GM19372 (cell line): ENCODE data around the gene KIF19.
"Not testable (repeated sequence)": the region's sequence is repeated elsewhere in the genome, so short reads cannot be mapped to it uniquely, and the experiment has no call there.

Experiments
- ATAC-seq: cut with Tn5 transposase; IDR thresholded peaks from one replicate; pipeline ENCODE4 v1.9.1; 2021; ENCODE audit warnings: mild to moderate bottlenecking, low read depth, moderate library complexity; ENCODE audit not compliant: unreplicated experiment

The KIF19 gene

DNA sequence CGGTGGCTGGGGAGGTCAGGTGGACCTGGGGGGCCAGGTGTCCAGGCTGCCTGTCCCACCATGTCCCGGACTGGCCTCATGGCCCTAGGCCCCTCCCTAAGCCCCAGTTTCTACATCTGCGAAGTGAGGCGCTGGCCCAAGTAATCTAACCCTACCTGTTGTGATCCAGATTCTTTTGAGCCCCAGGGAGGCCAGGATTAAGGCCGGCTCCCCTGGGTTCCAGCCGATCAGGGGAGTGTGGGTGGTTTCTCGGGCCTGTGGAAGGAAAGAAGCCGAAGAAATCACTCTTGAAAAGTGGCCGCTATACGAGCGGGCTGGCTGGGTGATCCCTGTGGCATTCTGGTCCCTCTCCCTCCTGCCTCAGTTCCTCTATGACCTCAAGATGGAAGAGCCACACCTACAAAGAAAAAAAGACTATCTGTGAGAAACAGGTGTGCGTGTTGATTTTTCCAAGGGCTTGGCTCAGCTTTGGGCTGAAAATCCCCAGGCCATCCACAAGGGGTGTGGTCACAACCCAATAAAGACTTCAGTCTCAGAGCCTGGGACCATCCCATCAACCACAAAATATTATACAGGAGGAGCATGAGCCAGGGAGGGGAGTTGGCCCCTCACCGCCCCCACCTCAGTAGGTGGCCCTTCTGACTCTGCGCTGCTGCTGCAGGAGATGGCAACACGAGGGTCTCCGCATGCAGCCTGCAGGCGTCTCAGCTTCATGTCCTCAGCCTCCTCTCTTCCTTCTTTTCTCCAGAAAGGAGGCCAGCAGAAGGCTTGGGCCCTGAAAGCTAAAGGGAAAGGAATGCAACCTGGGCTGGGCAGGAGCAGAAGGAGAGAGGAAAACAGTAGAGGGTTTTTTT is 61.6 kb downstream of the KIF19 start:
- no peak for ATAC-seq

DNA sequence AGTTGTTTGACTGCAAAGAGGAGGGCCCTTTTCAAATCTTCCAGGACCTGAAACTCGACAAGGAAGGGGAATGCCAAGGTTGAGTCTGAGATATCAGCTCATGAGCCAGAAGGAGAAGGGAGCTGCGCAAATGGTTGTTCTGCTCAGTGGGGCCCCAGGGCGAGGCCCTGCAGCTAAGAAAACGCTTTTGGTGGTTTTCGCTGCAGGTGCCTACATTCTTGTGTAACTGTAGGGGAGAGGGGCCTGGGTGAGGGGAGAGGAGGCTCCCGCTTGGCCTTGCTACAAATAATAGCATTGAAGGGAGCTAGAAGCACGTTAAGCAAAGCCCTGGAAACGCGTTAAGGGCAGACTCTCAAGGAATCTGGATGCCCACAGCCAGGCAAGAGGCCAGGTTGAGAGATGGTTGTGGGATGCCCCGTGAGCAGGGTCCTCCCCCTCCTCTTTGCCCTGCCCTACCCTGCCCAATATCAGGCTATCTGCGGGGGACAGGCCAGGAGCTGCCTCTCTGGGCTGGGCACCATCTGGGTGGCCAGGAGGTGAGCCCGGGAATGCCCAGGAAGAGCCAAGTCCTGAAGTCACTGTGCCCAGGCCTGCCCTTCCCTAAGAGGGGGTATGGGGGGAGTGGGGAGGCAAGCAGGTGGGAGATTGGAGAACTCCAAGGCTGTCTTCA is 63.2 kb downstream of the KIF19 start:
- no peak for ATAC-seq

DNA sequence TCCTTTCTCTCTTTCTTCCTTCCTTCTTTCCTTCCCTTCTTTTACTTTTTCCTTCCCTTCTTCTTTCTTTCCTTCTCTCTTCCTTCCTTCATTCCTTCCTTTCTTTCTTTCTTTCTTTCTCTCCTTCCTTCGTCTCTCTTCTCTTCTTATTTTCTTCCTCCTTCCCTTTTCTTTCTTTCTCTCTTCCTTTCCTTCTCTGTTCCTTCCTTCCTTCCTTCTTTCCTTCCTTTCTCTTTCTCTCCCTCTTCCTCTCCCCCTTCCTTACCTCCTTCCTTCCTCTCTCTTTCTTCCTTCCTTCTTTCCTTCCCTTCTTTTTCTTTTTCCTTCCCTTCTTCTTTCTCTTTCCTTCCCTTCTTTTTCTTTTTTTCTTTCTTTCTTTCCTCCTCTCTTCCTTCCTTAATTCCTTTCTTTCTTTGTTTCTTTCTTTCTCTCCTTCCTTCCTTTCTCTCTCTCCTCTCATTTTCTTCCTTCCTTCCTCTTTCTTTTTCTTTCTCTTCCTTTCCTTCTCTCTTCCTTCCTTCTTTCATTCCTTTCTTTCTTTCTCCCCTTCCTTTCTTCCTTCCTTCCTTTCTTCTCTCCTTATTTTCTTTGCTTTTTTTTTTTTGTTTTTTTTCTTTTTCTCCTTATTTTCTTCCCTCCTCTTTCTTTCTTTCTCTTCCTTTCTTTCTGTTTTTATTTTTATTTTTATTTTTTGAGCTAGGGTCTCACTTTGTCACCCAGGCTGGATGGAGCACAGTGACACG is 64.1 kb downstream of the KIF19 start:
- ATAC-seq = no peak

DNA sequence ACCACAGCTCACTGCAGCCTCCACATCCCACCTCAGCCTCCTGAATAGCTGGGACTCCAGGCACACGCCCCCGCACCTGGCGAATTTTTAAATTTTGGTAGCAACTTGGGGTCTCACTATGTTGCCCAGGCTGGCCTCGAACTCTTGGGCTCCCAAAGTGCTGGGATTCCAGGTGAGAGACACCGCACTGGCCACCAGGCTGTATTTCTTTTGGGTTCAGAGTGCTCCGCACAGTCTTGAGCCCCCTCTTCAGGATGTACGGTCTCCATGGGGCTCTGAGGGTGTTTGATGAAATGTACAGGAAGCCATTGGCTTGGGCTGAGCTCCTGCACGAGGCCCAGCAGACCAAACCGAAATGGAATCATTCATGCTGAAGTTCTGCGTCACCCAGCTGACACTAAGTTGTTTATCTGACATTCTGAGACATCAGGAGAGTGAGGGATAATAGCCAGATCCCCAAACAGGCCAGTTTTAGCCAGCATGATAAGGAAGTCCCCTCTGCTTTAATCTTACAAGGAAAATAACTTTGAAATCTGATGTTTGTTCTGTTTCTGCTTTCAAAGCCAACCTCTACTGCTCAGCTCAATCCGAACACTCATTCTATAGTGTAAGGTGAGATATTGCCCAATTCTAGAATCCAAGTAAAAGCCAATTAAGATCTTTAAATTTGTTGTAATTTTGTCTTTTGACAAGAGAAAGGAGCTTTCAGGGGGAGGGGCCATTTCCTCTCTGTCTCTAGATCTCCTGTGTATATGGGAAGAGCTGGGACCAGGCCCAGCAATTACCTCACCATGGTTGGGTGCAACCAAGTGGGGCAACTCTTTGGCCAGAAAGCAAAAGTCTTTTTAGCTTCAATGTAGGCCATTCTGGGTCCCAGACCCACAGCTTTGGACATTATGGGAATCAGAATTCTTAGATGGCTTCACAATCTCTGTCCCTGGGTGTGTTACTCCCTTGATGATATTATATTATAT is 64.9 kb downstream of the KIF19 start:
- no peak for ATAC-seq

DNA sequence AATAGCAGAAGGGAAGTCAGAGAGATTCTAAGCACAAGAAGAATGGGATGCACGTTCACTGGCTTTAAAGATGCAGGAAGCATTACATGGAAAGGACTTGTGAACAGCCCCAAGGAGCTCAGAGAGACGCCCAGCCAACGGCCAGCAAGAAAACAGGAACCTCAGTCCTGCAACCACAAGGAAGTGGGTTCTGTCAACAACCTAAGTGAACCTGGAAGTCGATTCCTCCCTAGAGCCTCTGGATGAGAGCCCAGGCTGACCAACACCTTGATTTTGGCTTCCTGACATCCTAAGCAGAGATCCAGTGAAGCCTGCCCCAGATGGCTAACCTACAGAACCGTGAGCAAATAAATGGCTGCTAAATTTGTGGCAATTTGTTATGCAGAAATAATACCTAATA is 65.7 kb downstream of the KIF19 start:
- no peak for ATAC-seq

DNA sequence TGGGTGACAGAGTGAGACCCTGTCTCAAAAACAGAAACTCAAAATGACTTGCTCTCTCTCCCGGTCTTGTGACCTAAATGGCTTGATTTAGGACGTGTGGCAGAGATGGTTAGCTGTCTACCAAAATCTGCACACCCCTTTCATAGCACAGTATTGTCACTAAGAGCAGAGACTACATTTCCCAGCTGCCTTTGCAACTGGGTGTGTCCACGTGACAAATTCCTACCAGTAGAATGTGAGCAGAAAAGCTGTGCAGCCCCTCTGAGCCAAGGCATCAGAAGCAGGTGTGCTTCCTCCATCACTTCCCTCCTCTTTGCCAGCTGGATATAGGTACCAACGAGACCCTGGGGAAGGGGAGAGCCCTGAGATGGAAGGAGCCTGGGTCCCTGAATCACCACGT is 66.8 kb downstream of the KIF19 start:
- ATAC-seq = no peak

DNA sequence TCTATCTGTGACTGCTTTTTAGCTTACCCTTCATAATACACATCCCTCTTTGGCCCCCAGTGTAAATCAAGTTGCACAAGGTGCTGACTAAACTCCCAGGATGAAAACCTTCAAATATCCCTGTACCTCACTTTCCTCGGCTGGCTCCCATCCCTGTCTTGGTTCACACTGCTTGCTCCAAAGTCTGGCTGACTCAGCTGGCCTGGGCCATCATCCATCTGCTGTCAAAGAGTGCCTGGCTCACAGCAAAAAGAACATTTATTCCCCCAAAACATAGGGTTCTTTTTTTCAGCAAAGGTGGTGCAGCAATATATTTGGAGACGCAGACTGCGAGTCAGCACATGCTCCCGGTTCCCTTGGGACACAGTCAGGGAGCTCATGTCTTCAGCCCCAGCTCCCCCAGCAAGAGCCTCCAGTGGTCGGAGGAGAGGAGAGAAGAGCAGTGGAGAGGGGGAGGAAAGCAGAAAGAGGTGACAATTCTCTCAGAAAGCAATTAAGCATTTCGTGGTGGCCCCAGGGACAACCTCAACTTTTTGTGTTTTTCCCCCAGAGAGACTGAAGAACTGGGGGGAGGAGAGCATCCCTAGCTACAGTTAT is 67.4 kb downstream of the KIF19 start:
- ATAC-seq = no peak

DNA sequence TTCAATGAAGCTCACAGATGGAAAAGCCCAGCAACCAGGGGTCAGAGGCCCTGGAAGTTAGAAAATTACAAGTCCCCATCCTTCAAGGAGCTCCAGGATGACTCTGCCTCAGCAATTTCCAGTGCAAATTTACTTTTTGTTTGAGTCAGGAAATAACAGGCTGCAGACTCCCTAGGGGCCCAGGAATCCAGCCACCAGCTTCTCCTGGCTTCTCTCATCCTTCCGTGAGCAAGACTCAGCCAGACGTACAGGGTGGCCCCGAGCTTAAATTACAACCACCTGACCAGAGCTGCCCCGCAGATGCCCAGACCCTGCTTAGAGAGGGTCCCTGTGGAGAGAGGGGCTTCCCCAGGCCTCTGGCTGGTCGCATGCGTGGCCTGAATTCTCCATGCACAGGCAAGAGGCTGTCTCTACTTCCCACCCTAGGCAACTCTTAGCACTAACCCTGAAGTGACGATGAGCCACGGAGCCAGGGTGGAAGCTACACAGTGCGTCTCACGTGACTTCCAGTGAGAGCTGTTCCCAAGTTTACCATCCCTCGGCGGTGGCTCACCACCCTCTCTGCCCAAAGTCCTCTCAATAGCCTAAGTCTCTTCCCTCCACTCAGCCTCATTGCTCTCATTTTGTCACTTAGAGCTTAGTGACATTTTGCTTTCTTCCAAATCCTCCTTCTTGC is 68.4 kb downstream of the KIF19 start:
- ATAC-seq = no peak

DNA sequence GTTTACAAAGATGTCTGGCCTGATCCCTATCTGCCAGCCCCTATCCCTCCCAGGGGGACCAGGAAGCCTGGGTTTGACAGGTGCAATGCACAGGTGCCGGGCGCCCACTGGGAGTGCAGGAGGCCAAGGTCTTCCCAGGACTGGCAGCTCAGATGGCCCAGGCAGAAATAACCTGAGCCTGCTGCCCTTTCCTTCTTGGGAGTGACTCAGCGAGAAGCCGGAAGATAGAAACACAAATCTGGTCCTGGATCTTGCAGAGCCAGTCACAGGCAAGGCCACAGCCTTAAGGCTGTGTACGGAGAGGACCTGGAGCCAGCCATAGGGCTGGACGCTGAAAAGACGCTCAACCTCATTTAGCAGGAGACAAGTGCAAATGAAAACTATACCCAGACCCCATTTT is 69.0 kb downstream of the KIF19 start:
- no peak for ATAC-seq

DNA sequence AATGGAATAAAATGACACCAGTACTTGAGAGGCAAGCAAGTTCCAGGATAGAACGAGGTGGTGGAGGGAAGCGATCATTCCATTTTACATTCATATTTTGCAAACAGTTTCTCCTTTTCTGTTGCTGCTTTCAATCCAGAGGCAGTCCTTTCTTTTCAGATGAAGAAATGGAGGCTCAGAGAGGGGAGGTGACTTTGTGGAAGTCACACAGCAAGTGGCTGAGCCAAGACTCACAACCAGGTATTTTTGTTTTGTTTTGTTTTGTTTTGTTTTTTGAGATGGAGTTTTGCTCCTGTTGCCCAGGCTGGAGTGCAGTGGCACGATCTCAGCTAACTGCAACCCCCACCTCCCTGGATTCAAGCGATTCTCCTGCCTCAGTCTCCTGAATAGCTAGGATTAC is 70.5 kb downstream of the KIF19 start:
- ATAC-seq = no peak

DNA sequence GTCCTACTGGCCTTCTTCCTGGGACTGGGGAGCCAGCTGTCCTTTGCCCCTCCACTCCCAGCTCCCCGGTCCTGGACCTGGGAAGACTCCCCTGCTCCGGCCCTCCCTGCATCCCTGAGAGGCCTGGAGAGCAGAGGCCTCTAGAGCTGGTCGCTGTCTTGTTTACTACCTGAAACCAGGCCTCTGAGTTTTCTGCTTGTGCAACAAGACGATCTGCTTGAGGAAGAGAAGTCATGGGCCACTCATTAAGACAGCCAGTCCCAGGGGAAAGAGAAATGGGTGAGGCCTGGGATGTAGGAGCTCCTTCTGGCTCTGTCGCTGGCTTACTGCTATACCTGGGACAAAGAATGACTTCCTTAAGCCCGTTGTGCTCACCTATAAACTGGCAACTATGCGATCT is 76.0 kb downstream of the KIF19 start:
- ATAC-seq = no peak

DNA sequence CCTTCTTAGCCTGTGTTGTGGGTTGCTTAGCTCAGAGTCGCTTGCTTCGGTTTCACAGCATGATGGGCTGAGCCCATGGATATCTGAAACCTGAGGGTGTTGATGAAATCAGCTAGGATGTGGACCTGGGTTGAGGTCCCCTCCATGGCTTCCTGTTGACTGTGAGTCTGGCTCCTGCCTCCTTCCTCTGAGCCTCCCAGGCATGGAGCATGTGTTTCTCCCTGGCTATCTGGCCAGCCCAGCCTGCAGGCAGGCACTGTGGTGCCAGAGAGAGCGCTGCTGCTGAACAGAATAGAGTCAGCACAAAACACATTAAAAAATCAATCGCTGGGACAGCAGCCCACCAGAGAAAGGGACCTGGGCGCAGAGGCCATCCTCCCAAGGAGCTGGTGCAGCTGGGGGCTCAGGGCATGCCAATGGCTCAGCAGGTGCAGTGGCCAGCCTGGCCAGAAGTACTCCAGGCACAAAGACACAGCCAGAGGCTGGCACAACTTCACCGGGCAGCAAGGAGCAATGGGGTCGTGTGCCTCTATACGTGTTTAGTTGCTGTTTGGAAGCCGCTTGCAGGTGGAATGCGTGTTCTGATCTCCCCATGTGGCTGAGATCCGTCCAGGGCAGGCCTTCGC is 77.6 kb downstream of the KIF19 start:
- ATAC-seq = no peak

DNA sequence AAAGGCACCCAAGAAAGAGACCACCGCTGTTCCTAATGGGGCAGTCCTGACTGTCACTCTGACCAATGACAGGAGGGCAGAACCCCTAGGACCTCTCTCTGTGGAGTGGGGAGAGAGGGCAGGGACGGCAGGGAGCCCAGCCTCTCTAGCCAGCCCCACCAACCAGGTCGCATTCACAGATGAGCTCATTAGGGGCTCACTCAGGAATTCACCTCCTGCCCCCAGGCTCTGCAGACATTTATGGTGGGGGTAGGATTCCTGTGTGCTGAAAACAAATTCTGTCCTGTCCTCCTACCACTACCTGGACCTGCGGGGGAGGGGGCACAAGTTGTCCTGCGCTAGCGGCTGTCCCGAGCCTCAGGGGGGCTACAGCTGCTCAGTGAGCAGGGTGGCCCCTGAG is 78.2 kb downstream of the KIF19 start:
- ATAC-seq = no peak

DNA sequence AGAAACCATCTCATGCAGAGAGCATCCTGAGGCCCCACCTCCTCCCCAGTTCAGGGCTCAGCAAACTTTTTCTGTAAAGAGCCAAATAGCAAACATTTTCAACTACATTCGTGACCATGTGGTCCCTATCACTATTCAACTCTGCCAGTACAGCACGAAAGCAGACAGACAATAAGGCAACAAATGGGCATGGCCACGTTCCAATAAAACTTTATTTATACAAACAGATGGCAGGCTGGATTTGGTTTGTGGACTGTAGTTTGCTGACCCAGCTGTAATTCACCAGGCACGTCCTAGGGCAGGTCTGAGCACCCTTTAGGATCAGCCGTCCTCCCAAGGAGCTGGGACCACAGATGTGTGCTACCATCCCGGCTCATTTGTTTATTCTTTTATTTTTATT is 78.8 kb downstream of the KIF19 start:
- no peak for ATAC-seq

DNA sequence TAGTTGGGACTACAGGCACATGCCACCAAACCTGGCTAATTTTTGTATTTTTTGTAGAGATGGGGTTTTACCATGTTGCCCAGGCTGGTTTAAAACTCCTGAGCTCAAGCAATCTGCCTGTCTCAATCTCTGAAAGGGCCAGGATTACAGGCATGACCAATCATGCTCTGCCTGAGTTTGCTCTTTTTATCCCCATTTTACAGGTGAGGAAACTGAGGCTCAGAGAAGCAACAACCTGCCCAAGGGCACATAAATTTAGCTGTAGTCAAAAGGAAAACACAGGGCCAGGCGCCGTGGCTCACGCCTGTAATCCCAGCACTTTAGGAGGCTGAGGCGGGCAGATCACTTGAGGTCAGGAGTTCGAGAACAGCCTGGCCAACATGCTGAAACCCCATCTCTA is 79.3 kb downstream of the KIF19 start:
- not testable (repeated sequence) for ATAC-seq
